ENCODE results near the gene HOMER3. TPM values are rescaled to one million over a fixed set of nuclear protein-coding genes. Genes with fewer than 3 reads are reported as not detected.
"Not testable (repeated sequence)": the region's sequence is repeated elsewhere in the genome, so short reads cannot be mapped to it uniquely, and the experiment has no call there.

The HOMER3 gene
- total RNA-seq, 2 donors from 2014 or later: 28.8 to 37.0 TPM

GRCh38 chr19:18960370-18960769 lies 19.4 kb upstream of the HOMER3 start:
- intact Hi-C loops (cut with DNase I): no loop called here
- no peak for DNase-seq (ENCODE audit: low spot score)

GRCh38 chr19:18955042-18955441 lies 14.0 kb upstream of the HOMER3 start:
- no peak for DNase-seq (ENCODE audit: low spot score)
- intact Hi-C loops (cut with DNase I): no loop called here

- no peak for DNase-seq (ENCODE audit: low spot score)
- intact Hi-C loops (cut with DNase I): no loop called here
These were observed 13.1 kb upstream of the HOMER3 start for GRCh38 chr19:18954094-18954493.

DNA sequence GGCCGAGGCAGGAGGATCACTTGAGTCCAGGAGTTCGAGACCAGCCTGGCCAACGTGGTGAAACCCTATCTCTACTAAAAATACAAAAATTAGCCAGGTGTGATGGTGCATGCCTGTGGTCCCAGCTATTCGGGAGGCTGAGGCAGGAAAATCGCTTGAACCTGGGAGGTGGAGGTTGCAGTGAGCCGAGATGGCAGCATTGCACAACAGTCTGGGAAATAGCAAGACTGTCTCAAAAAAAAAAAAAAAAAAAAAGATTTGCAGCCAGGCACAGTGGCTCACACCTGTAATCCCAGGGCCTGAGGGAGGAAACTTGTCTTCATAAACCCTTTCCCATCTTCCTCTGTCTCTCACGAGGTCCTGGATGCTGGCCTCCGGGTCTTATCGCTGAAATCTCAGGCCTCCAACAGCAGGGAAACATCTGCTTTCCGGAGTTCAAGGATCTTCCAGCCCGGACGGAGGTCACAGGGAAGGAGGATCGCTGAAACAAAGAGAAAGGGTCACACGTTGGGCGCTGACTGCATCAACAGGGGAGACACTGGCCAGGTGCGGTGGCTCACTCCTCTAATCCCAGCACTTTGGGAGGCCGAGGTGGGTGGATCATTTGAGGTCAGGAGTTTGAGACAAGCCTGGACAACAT lies 11.5 kb upstream of the HOMER3 start:
- intact Hi-C loops (cut with DNase I); DNase-seq (ENCODE audit: low spot score): not testable (repeated sequence)

DNA sequence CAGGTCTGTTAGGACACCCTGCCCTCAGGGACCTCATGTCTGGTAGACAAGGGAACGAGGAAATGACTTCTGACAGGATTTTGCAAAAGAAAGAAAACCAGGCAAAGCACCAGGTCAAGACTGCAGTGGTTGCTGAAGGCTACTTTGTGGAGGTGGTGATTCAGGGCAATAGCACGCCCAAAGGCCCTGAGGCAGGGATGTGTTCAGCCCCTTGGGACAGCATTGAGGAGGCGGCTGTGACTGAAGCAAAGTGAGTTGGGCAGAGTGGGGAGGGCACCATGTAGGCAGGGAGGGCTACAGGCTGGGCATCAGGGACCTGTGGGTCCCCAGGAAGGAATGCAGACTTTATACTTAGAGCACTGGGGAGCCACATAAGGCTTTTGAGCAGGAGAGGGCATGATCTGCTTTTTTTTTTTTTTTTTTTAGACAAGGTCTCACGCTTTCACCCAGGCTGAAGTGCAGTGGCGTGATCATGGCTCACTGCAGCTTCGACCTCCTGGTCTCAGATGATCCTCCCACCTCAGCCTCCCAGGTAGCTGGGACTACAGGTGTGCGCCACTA lies 10.8 kb upstream of the HOMER3 start:
- intact Hi-C loops (cut with DNase I): no loop called here
- DNase-seq (ENCODE audit: low spot score): no peak

DNA sequence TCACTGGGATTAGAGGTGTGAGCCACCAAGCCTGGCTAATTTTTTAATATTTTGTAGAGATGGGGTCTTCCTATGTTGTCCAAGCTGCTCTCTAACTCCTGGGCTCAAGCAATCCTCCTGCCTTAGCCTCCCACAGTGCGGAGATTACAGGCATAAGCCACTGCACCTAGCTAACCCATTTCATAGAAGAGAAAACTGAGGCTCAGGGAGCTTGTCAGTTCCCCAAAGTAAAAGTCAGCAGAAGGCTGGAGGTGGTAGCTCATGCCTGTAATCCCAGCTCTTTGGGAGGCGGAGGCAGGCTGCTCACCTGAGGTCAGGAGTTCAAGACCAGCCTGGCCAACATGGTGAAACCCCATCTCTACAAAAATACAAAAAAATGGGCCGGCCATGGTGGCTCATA lies 8.8 kb upstream of the HOMER3 start:
- DNase-seq (ENCODE audit: low spot score): no peak
- intact Hi-C loops (cut with DNase I): no loop called here

DNA sequence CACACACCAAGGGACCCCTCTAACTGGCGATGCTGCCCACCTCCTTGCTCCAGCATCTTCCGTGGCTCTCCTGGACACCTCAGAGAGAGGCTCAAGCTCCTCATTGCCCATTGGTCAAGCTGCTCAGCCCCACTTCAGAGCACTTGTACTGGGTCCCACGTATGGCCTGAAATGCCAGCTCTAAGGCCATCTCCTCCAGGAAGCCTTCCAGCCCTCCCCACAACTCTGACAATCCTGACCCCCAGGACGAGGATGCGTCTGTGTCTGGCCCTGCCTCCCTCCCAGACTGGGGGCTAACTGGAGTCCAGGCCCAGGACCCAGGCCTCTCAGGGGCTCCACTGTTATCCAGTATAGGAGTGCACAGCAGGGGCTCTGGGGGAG lies 7.9 kb upstream of the HOMER3 start:
- intact Hi-C loops (cut with DNase I): no loop called here
- DNase-seq (ENCODE audit: low spot score): no peak

- intact Hi-C loops (cut with DNase I): no loop called here
These were observed 7.3 kb upstream of the HOMER3 start for GRCh38 chr19:18948075-18948975.

GRCh38 chr19:18946918-18947317 lies 5.9 kb upstream of the HOMER3 start:
- no peak for DNase-seq (ENCODE audit: low spot score)
- intact Hi-C loops (cut with DNase I): no loop called here

More at GRCh38 chr19:18948075-18948975, 7.3 kb upstream of the HOMER3 start:
- no peak for DNase-seq (ENCODE audit: low spot score)

DNA sequence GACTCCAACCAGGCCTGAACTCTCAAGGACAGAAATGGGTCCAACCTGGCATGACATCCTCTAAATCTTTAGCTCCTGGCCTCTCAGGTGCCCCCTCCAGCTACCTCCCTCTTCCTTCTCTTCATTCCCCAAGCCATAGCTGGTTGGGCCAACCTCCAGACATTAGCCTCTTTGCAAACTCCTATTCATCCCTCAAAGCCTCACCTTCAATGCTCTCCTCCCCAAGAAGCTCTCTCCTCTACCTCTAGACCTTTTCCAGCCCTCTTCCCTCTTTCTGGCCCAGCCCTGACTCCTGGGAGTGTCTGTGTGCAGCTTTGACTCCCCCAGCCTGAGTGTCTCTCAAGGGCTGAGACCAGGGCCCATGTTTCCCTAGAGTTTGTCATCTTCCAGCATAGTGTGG lies 5.3 kb upstream of the HOMER3 start:
- intact Hi-C loops (cut with DNase I): no loop called here
- no peak for DNase-seq (ENCODE audit: low spot score)

- intact Hi-C loops (cut with DNase I): no loop called here
- DNase-seq (ENCODE audit: low spot score): no peak
These were observed 4.3 kb upstream of the HOMER3 start for GRCh38 chr19:18945297-18945696.

DNA sequence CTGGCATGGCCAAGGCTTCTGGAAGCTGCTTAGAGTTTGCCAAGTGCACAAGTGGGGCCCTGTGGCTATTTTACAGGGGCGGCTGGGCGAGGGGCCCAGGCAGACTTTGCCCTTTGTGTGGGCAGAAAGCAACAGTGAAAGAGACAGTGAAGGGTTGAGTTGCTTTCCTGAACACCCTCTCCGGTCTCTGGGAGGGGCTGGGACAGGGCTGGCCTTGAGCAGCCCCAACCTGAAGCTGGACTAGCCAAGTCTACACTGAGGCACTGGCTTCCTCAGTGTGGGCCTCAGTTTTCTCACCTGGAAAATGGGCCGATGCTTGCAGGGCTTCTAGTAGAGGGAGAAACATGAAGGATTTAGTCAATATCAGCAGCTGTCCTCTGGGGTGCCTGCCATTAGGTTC lies 2.4 kb upstream of the HOMER3 start:
- DNase-seq (ENCODE audit: low spot score): no peak
- intact Hi-C loops (cut with DNase I): no loop called here

DNA sequence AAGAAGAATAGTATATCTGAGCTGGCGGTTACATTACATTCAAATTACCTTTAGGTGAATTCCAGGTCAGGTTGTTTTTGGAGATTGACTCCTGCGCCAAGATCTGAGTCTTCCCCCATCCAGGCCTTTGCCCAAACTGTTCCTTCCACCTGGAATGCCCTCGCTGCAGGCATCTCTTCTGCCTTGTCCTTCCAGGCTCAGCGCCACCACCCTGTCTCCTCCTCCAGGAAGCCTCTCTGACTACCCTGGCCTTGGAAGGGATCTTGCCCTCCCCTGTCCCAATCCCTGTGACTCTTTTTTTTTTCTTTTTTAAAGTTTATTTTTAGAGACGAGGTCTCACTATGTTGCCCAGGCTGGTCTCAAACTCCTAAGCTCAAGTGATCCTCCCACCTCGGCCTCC lies 1.7 kb upstream of the HOMER3 start:
- intact Hi-C loops (cut with DNase I): no loop called here

DNA sequence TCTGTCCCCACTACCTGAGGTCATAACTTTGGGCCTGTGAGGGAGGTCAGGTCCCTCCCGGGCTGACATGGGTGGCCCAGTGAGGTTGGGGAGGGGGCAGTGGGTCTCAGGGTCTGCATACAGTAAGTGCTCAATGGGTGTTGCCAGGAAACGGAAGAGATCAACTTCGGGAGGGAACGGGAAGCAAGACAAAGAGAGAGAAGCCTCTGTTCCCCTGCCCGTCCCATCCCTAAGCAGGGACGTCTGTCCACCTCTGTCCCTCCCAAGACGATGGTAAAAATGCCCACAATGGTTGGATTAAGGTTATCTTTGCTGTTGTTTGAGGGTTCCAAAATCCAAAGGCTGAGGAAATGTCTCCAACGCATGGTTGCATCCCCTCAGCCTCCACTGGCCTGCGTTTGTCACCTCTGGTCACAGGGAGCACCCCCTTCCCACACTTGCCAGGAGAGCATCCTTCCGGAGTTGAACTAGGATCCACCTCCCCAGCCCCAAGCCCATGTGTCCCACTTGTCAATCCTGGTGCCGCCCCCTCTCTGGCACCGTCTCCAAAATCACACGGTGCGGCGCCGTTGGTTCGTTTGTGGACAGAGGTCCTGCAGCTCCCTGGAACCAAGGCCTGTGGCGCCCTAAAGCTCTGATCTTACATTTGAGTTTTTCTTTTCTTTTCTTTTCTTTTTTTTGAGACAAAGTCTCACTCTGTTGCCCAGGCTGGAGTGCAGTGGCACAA lies 774 bp upstream of the HOMER3 start:
- intact Hi-C loops (cut with DNase I): no loop called here
- no peak for DNase-seq (ENCODE audit: low spot score)

More for the DNA sequence above, 1.7 kb upstream of the HOMER3 start:
- no peak for DNase-seq (ENCODE audit: low spot score)

DNA sequence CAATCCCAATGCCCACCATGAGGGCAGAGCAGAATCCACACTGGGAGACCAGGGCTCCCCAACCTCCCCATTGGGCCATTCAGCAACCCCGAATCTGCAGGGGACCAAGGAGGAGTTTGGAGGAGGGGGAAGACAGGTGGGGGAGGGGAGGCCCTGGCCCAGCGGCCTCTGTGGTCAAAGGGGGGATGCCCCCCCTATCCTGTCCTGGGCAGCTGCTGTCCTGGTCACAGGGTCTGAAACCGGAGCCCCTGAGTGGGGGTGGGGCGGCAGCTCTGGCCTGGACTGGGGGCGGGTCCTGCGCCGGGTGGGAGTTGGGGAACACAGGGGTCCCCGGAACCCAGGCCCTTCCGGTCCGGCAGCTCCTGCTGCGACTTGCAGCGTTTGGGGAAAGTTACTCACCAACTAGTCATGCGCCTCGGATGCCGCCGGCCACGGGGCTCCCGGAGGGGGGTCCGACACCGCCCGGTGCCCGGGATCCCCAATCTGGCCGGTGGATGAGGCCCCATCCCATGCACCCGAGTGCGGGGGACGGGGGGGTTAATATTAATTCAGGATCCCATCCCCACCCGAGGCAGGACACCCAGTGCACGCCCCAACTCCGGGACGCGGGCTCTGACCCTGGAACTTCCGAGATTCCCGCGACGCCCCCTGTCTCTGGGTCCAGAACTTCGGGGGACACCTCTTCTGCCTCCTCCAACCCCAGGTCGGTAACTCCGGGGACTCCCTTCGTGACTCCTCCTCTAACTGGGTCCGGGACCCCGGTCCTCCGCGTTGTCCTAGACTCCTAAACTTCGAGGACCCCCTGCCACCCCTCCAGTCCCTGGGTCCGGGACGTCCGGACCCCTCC lies 872 bp downstream of the HOMER3 start:
- intact Hi-C loops (cut with DNase I): no loop called here
- DNase-seq (ENCODE audit: low spot score): peak; percentile 90

GRCh38 chr19:18939163-18939562 lies 1.9 kb downstream of the HOMER3 start:
- intact Hi-C loops (cut with DNase I): no loop called here
- no peak for DNase-seq (ENCODE audit: low spot score)

DNA sequence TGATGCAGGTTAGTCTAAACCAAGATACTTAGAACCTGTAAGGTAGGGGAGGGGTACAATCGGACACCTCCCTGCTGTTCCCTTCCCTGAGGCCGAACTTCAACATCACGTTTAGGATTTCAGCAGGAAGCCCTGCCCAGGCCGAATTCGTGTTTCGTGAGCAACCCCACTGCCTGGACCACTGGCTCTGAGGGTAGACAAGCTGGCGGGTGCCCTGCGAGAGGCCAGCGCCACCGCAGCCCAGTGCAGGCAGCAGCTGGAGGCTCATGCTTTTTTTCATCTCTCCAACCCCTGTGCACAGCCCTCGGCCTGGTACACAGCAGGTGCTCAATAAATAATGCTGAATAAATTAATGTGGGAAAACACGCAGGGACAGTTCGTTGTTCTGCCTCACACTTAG lies 7.7 kb downstream of the HOMER3 start:
- intact Hi-C loops (cut with DNase I): no loop called here
- DNase-seq (ENCODE audit: low spot score): peak; percentile 58

- DNase-seq (ENCODE audit: low spot score): peak; percentile 96
- intact Hi-C loops (cut with DNase I): no loop called here
These were observed 8.7 kb downstream of the HOMER3 start for GRCh38 chr19:18932216-18932841.

Measured in posterior vena cava (tissue), 2 donors.